B cell (primary cell): ENCODE results near the gene TNFRSF13B. TPM values are rescaled to one million over a fixed set of nuclear protein-coding genes. Genes with fewer than 3 reads are reported as not detected.

Experiments
- ATAC-seq: fragments of 200-7000 bp; cut with Tn5 transposase; one replicate; pipeline ENCODE4 v1.10.0; 2021; ENCODE audit warnings: low read depth, mild to moderate bottlenecking, moderate number of reproducible peaks, moderate library complexity
- CTCF ChIA-PET: fragments of 350-600 bp; sonication (Branson Sonifier 250); formaldehyde crosslinking; loops from one replicate; lab custom pipeline; 2021; ENCODE audit warnings: antibody characterized with exemption, inconsistent platforms; lab: Charles Lee
- POLR2A ChIA-PET: fragments of 350-600 bp; sonication (Branson Sonifier 250); formaldehyde crosslinking; loops from one replicate; lab custom pipeline; 2021; ENCODE audit warnings: antibody characterized with exemption; lab: Charles Lee
- DNase-seq: peaks from one replicate; pipeline ENCODE4 v3.0.0; 2013
- H2AFZ ChIP-seq: 2 replicates; pipeline ENCODE4 v1.6.1; 2012; ENCODE audit warnings: mild to moderate bottlenecking, low read depth, low read length; ENCODE audit not compliant: insufficient read depth, poor library complexity, severe bottlenecking
- H3K27ac ChIP-seq, 2 donors: 1 replicate in 1 of 2; 2 replicates in 1 of 2; pipeline ENCODE4 v1.5.1; 2012 to 2013; ENCODE audit warnings: low read length in 2 of 2, mild to moderate bottlenecking in 2 of 2, moderate library complexity in 1 of 2
- H3K27me3 ChIP-seq, 4 experiments: fragments of 200-600 bp in 1 of 4; sonication (generic) in 1 of 4; replicated peaks in 1 of 4; 1 replicate in 2 of 4; 2 replicates in 2 of 4; pipeline versions ENCODE4 v1.6.1 to v1.7.0; 2013 to 2016; ENCODE audit warnings: low read length in 3 of 4, mild to moderate bottlenecking in 2 of 4, mixed read lengths in 1 of 4, moderate library complexity in 1 of 4; ENCODE audit not compliant: insufficient read depth in 4 of 4, control insufficient read depth in 3 of 4; ENCODE audit errors: control extremely low read depth in 1 of 4
- H3K36me3 ChIP-seq, 2 experiments: replicated peaks in 1 of 2; 1 replicate in 1 of 2; 2 replicates in 1 of 2; pipeline versions ENCODE4 v1.6.1 to v1.7.1; 2013; ENCODE audit warnings: low read length in 1 of 2; ENCODE audit not compliant: insufficient read depth in 2 of 2, control insufficient read depth in 1 of 2; ENCODE audit errors: control extremely low read depth in 1 of 2, extremely low read depth in 1 of 2
- H3K4me1 ChIP-seq, 2 donors: fragments of 200-600 bp in 1 of 2; sonication (generic) in 1 of 2; 1 replicate in 1 of 2; 2 replicates in 1 of 2; pipeline versions ENCODE4 v1.5.1 to v1.6.1; 2013 to 2017; ENCODE audit warnings: low read length in 2 of 2; ENCODE audit not compliant: control insufficient read depth in 2 of 2, insufficient read depth in 2 of 2
- H3K4me2 ChIP-seq: replicated peaks from 2 replicates; pipeline ENCODE3; 2012; ENCODE audit warnings: mild to moderate bottlenecking, low read depth, low read length; ENCODE audit not compliant: poor library complexity, severe bottlenecking
- H3K4me3 ChIP-seq, 5 experiments: fragments of 200-600 bp in 1 of 5; sonication (generic) in 1 of 5; 1 replicate in 3 of 5; 2 replicates in 2 of 5; pipeline versions ENCODE4 v1.5.1 to v1.7.0; 2011 to 2016; ENCODE audit warnings: low read length in 4 of 5, mild to moderate bottlenecking in 4 of 5, low read depth in 2 of 5, control low read depth in 1 of 5, moderate library complexity in 1 of 5; ENCODE audit not compliant: insufficient read depth in 1 of 5; ENCODE audit errors: control extremely low read depth in 1 of 5, extremely low read depth in 1 of 5
- H3K79me2 ChIP-seq: fragments of 200-600 bp; sonication (generic); one replicate; pipeline ENCODE4 v1.6.0; 2016; ENCODE audit warnings: low read length; ENCODE audit not compliant: control insufficient read depth, insufficient read depth
- H3K9ac ChIP-seq: fragments of 200-600 bp; sonication (generic); 2 replicates; pipeline ENCODE4 v1.6.1; 2017; ENCODE audit warnings: mild to moderate bottlenecking, low read length, moderate library complexity
- H3K9me3 ChIP-seq, 3 donors: one replicate each; pipeline versions ENCODE4 v1.6.1 to v1.7.1; 2013; ENCODE audit warnings: low read length in 2 of 3; ENCODE audit not compliant: control insufficient read depth in 2 of 3, insufficient read depth in 1 of 3; ENCODE audit errors: control extremely low read depth in 1 of 3
- H4K20me1 ChIP-seq: 2 replicates; pipeline ENCODE4 v1.6.0; 2012; ENCODE audit warnings: mild to moderate bottlenecking, low read length; ENCODE audit not compliant: insufficient read depth, control insufficient read depth, poor library complexity, severe bottlenecking
- H3K27ac Mint-ChIP-seq: one replicate; pipeline ENCODE4 v1.8.0; 2021; ENCODE audit warnings: mixed read lengths
- H3K27me3 Mint-ChIP-seq: one replicate; pipeline ENCODE4 v1.8.0; 2021; ENCODE audit warnings: mixed read lengths
- H3K4me1 Mint-ChIP-seq: one replicate; pipeline ENCODE4 v1.8.0; 2021; ENCODE audit warnings: mixed read lengths
- H3K4me3 Mint-ChIP-seq: one replicate; pipeline ENCODE4 v1.8.0; 2021; ENCODE audit warnings: mixed read lengths
- H3K9me3 Mint-ChIP-seq: one replicate; pipeline ENCODE4 v1.8.0; 2022; ENCODE audit warnings: mixed read lengths; ENCODE audit not compliant: insufficient read depth
- EZH2 ChIP-seq: IDR thresholded peaks from 2 replicates; pipeline ENCODE4 v1.6.1; 2012; ENCODE audit warnings: borderline replicate concordance, low read depth, mild to moderate bottlenecking, moderate library complexity, low read length; ENCODE audit not compliant: insufficient read depth, poor library complexity, severe bottlenecking
- WGBS: methylation state at CpG from one replicate; pipeline ENCODE4 v1.1.5; 2013; ENCODE audit warnings: missing lambda C conversion rate; ENCODE audit not compliant: insufficient coverage; 5-methylcytosine and 5-hydroxymethylcytosine counted together
- intact Hi-C: fragments of 100-400 bp; cut with micrococcal nuclease; formaldehyde crosslinking; loops from one replicate; pipeline ENCODE4 v1.10.0; 2022
- polyA plus RNA-seq: library from polyadenylated mRNA; depleted of rRNA; stranded (reverse); fragments of >200 nt; gene quantifications from 2 replicates; pipeline ENCODE4 v1.2.3, GENCODE V29; 2012
- total RNA-seq, 2 donors: library from RNA; stranded (reverse); fragments of 120-200 nt in 1 of 2; gene quantifications; 1 replicate in 1 of 2; 2 replicates in 1 of 2; pipeline versions ENCODE4 v1.2.3 to v1.2.4, GENCODE V29; 2013 to 2022
- TF ChIP-seq, protein P1 (sequence below): fragments of 200-600 bp; IDR thresholded peaks from one replicate; pipeline ENCODE4 v1.8.0; 2022; ENCODE audit warnings: antibody characterized with exemption, mild to moderate bottlenecking

TNFRSF13B gene
- total and polyA plus RNA-seq, 2 donors (not counting 1 experiment from before 2014, with no cell fraction given): 74.5 to 219 TPM

GRCh38 chr17:16975744-16976625 lies 4.1 kb upstream of the TNFRSF13B start:
- intact Hi-C loops: loop anchor here (1.0 kb wide), 1 partner anchor 12 kb away; no protein-coding TSS in a partner anchor

More at GRCh38 chr17:16975744-16976625, 4.1 kb upstream of the TNFRSF13B start:
- ChIA-PET CTCF (interaction anchor here (0.6 to 22.2 kb wide), 6 partner anchors 10 to 61 kb away, joined by 3 to 317 read pairs (median 3); no protein-coding TSS in a partner anchor), POLR2A (interaction anchor here (1.2 to 5.7 kb wide), 3 partner anchors 9 to 304 kb away, joined by 3 to 69 read pairs (median 7); no protein-coding TSS in a partner anchor)
- Mint-ChIP-seq H3K9me3 (no peaks in the 10 kb centered on the region), H3K27ac (peak overlapping the region; percentile 90), H3K27me3 (no peaks in the 10 kb centered on the region), H3K4me3 (peak overlapping the region; percentile 74), H3K4me1 (peaks cover 90% of the 10 kb centered on the region)
- Histone ChIP-seq H3K4me1 (peaks cover 90 to 99% of the 10 kb centered on the region in 2 donors), H3K79me2 (peaks cover 22% of the 10 kb centered on the region), H3K4me2 (peak overlapping the region; percentile 72), H4K20me1 (no peaks in the 10 kb centered on the region), H3K36me3 (no peaks in the 10 kb centered on the region), H3K27me3 (no peaks in the 10 kb centered on the region), H3K9ac (peak overlapping the region; percentile 35), H2AFZ (peak overlapping the region; percentile 57), H3K27ac (peak overlapping the region; percentile 71 to 88), H3K4me3 (peak overlapping the region in 1 of 5 experiments; percentile 21), H3K9me3 (no peaks in the 10 kb centered on the region)
- DNase-seq (peak; percentile 43), ATAC-seq (no peak)
- 49% methylated on average over 4 of the region's 10 CpGs for WGBS
- TF ChIP-seq, protein P1, sequence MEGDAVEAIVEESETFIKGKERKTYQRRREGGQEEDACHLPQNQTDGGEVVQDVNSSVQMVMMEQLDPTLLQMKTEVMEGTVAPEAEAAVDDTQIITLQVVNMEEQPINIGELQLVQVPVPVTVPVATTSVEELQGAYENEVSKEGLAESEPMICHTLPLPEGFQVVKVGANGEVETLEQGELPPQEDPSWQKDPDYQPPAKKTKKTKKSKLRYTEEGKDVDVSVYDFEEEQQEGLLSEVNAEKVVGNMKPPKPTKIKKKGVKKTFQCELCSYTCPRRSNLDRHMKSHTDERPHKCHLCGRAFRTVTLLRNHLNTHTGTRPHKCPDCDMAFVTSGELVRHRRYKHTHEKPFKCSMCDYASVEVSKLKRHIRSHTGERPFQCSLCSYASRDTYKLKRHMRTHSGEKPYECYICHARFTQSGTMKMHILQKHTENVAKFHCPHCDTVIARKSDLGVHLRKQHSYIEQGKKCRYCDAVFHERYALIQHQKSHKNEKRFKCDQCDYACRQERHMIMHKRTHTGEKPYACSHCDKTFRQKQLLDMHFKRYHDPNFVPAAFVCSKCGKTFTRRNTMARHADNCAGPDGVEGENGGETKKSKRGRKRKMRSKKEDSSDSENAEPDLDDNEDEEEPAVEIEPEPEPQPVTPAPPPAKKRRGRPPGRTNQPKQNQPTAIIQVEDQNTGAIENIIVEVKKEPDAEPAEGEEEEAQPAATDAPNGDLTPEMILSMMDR: no peak
- no peak for TF ChIP-seq EZH2
